Keratinocyte (primary cell): ENCODE data around the gene NXPH4. TPM values are rescaled to one million over a fixed set of nuclear protein-coding genes. Genes with fewer than 3 reads are reported as not detected.

ENCODE experiments used
- DNase-seq: peaks from one replicate; pipeline ENCODE4 v3.0.0-alpha.2; 2011; ENCODE audit warnings: low read depth, missing footprints, low spot score
- FAIRE-seq: peaks from 2 replicates; lab custom pipeline; 2011; peaks lifted over from hg19 to GRCh38; lab: Jason Lieb, UNC
- H2AFZ ChIP-seq: 2 replicates; pipeline ENCODE4 v1.6.0; 2012; ENCODE audit warnings: low read length, control low read depth, inconsistent platforms; ENCODE audit not compliant: control insufficient read depth
- H3K27ac ChIP-seq: 2 replicates; pipeline ENCODE4 v1.5.1; 2011; ENCODE audit warnings: low read length; ENCODE audit not compliant: control insufficient read depth, insufficient read depth
- H3K27me3 ChIP-seq: 3 replicates; pipeline ENCODE4 v1.6.0; 2011; ENCODE audit warnings: low read length; ENCODE audit not compliant: control insufficient read depth, insufficient read depth; ENCODE audit errors: extremely low read depth
- H3K36me3 ChIP-seq, 2 experiments: 2 replicates in 1 of 2; 3 replicates in 1 of 2; pipeline ENCODE4 v1.5.1; 2011; ENCODE audit warnings: low read length in 2 of 2, mild to moderate bottlenecking in 1 of 2; ENCODE audit not compliant: control insufficient read depth in 2 of 2, insufficient read depth in 2 of 2; ENCODE audit errors: extremely low read depth in 1 of 2
- H3K4me1 ChIP-seq: 3 replicates; pipeline ENCODE4 v1.5.1; 2011; ENCODE audit warnings: low read length; ENCODE audit not compliant: control insufficient read depth, insufficient read depth; ENCODE audit errors: extremely low read depth
- H3K4me2 ChIP-seq: 3 replicates; pipeline ENCODE4 v1.6.0; 2011; ENCODE audit warnings: low read depth, low read length; ENCODE audit not compliant: control insufficient read depth, insufficient read depth; ENCODE audit errors: extremely low read depth
- H3K4me3 ChIP-seq, 3 experiments: fragments of 200-600 bp in 1 of 3; sonication (generic) in 1 of 3; 2 replicates in 2 of 3; 3 replicates in 1 of 3; pipeline ENCODE4 v1.5.1; 2011 to 2016; ENCODE audit warnings: low read length in 3 of 3, mild to moderate bottlenecking in 3 of 3, control low read depth in 2 of 3, inconsistent platforms in 1 of 3, low read depth in 1 of 3, mixed read lengths in 1 of 3, mixed run types in 1 of 3, moderate library complexity in 1 of 3; ENCODE audit not compliant: control insufficient read depth in 2 of 3, insufficient read depth in 2 of 3; ENCODE audit errors: extremely low read depth in 1 of 3
- H3K79me2 ChIP-seq: 2 replicates; pipeline ENCODE4 v1.6.0; 2012; ENCODE audit warnings: low read length; ENCODE audit not compliant: control insufficient read depth, insufficient read depth
- H3K9ac ChIP-seq: 3 replicates; pipeline ENCODE4 v1.6.0; 2011; ENCODE audit warnings: low read length; ENCODE audit not compliant: control insufficient read depth, insufficient read depth; ENCODE audit errors: extremely low read depth
- H3K9me1 ChIP-seq: 3 replicates; pipeline ENCODE4 v1.6.0; 2011; ENCODE audit warnings: low read length; ENCODE audit not compliant: control insufficient read depth, insufficient read depth; ENCODE audit errors: extremely low read depth
- H3K9me3 ChIP-seq: 2 replicates; pipeline ENCODE4 v1.5.1; 2012; ENCODE audit warnings: low read depth, low read length; ENCODE audit not compliant: control insufficient read depth
- H4K20me1 ChIP-seq: 3 replicates; pipeline ENCODE4 v1.6.0; 2011; ENCODE audit warnings: low read length; ENCODE audit not compliant: control insufficient read depth, insufficient read depth; ENCODE audit errors: extremely low read depth
- CTCF ChIP-seq, 3 experiments: IDR thresholded peaks in 1 of 3; conservative IDR thresholded peaks in 1 of 3; optimal IDR thresholded peaks in 1 of 3; 2 replicates in 2 of 3; 3 replicates in 1 of 3; pipeline versions ENCODE3 to v1.5.1; 2011; ENCODE audit warnings: low read length in 3 of 3, mild to moderate bottlenecking in 3 of 3, moderate library complexity in 2 of 3, control low read depth in 1 of 3, inconsistent platforms in 1 of 3; ENCODE audit not compliant: insufficient read depth in 2 of 3; ENCODE audit errors: extremely low read depth in 1 of 3
- EZH2 ChIP-seq: IDR thresholded peaks from one replicate; pipeline ENCODE4 v1.6.1; 2012; ENCODE audit warnings: inconsistent platforms, mild to moderate bottlenecking, low read length, moderate library complexity
- dilution Hi-C: fragments of 300-500 bp; cut with MboI; formaldehyde crosslinking; loops from one replicate; pipeline ENCODE4 v1.7.0; 2020; ENCODE audit warnings: low sequenced_read_pairs; ENCODE audit not compliant: extremely low pct_ligation_motif_present
- polyA plus RNA-seq, 5 experiments: library from polyadenylated mRNA; depleted of rRNA in 3 of 5; stranded (reverse) in 3 of 5; stranded (forward) in 1 of 5; unstranded in 1 of 5; fragments of >200 nt; gene quantifications; 1 replicate in 1 of 5; 2 replicates in 3 of 5; 3 replicates in 1 of 5; pipeline versions ENCODE4 v1.2.1 to v1.2.3, GENCODE V29; 2011 to 2012; ENCODE audit warnings: missing spikeins in 2 of 5, low read depth in 1 of 5, low replicate concordance in 1 of 5

NXPH4 gene
- polyA plus RNA-seq, 1 donor (not counting 4 experiments of a cell fraction or from before 2014, with no cell fraction given), result 0.97 TPM

- H4K20me1 ChIP-seq, result no peaks in the 10 kb centered on the region
- no peaks in the 10 kb centered on the region for H3K4me1 ChIP-seq
- H3K9me3 ChIP-seq, result no peaks in the 10 kb centered on the region
- no peak overlapping the region for H3K27ac ChIP-seq
- FAIRE-seq, result no peak
- no peaks in the 10 kb centered on the region for H3K9me1 ChIP-seq
- H3K79me2 ChIP-seq, result no peaks in the 10 kb centered on the region
- no peak overlapping the region for H3K4me3 ChIP-seq
- no peak overlapping the region for H3K9ac ChIP-seq
- H3K36me3 ChIP-seq, result peaks cover 18 to 25% of the 10 kb centered on the region in 2 experiments
- no peak for DNase-seq
- H3K27me3 ChIP-seq, result no peaks in the 10 kb centered on the region
- TF ChIP-seq CTCF (optimal IDR thresholded peaks at IDR 0.05 in 1 of 3, IDR thresholded peaks at IDR 0.05 in 1 of 3, conservative IDR thresholded peaks at IDR 0.05 in 1 of 3; ENCODE audit: extremely low read depth in 1 of 3, insufficient read depth in 2 of 3, low read length in 3 of 3) (no peak), EZH2 (no peak)
- no peak overlapping the region for H2AFZ ChIP-seq
- dilution Hi-C loops, result no loop called here
- H3K4me2 ChIP-seq, result no peak overlapping the region
Observed at GRCh38 chr12:57270966-57271470, 54.4 kb downstream of the NXPH4 start.

DNA sequence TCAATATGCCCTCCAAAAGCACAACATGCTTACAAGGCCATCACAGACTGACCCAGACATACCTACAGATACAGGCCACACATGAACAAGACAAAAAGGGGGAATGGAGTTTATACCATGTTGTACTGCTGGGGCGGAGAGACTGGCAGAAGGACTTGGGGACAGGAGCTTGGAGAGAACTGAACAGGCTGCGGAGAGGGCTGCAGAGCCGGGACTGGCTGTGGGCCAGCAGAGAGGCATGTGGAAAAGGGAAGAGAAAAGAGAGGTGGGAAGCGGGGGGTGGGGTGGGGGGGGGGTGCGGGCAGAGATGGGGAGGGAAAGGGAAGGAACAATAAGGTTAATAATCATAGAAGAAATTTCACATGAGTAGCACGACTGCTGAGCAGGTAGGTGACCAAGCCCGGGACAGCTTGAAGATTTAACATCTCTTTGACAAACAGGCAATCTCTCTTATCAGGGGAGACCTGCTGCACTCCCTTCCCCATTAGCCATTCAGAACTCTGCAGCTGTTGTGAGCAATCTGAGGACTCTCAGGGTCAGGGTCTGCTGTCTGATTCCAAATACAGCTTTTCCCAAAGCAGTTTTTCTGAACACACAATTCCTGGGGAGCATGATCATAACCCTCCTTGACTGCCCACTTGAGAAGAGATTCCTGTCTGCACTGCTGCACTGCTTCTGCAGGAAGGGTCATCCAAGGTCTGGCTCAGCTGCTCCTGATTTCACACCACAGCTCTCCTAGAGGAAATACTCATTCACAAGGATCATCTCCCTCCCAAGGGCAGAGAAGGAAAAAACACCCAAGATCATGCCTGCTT, 56.0 kb downstream of the NXPH4 start:
- no peak overlapping the region for H3K9ac ChIP-seq
- no peaks in the 10 kb centered on the region for H4K20me1 ChIP-seq
- no peak overlapping the region for H3K4me3 ChIP-seq
- no peaks in the 10 kb centered on the region for H3K9me1 ChIP-seq
- FAIRE-seq, result no peak
- no peak overlapping the region for H3K27ac ChIP-seq
- H3K4me2 ChIP-seq, result no peak overlapping the region
- no peaks in the 10 kb centered on the region for H3K9me3 ChIP-seq
- H3K36me3 ChIP-seq, result peaks cover 13 to 23% of the 10 kb centered on the region in 2 experiments
- dilution Hi-C loops, result no loop called here
- TF ChIP-seq EZH2 (no peak), CTCF (optimal IDR thresholded peaks at IDR 0.05 in 1 of 3, IDR thresholded peaks at IDR 0.05 in 1 of 3, conservative IDR thresholded peaks at IDR 0.05 in 1 of 3; ENCODE audit: extremely low read depth in 1 of 3, insufficient read depth in 2 of 3, low read length in 3 of 3) (no peak)
- H3K4me1 ChIP-seq, result no peaks in the 10 kb centered on the region
- DNase-seq, result no peak
- no peaks in the 10 kb centered on the region for H3K79me2 ChIP-seq
- no peak overlapping the region for H2AFZ ChIP-seq
- no peaks in the 10 kb centered on the region for H3K27me3 ChIP-seq
